Hepatocyte (in vitro differentiated cells): Measurements from ENCODE around the gene TEX48. TPM values are rescaled to one million over a fixed set of nuclear protein-coding genes. Genes with fewer than 3 reads are reported as not detected.

Experiments
- DNase-seq: peaks from one replicate; pipeline ENCODE4 v3.0.0-alpha.2; 2016; ENCODE audit warnings: low spot score
- H2AFZ ChIP-seq: fragments of 200-600 bp; sonication (generic); 2 replicates; pipeline ENCODE4 v1.6.0; 2016; ENCODE audit warnings: antibody characterized with exemption, mild to moderate bottlenecking
- H3K27ac ChIP-seq: fragments of 200-600 bp; sonication (generic); 2 replicates; pipeline ENCODE4 v1.5.1; 2016; ENCODE audit warnings: mild to moderate bottlenecking
- H3K27me3 ChIP-seq: fragments of 200-600 bp; sonication (generic); 2 replicates; pipeline ENCODE4 v1.6.1; 2016
- H3K36me3 ChIP-seq: fragments of 200-600 bp; sonication (generic); replicated peaks from 2 replicates; pipeline ENCODE4 v1.5.1; 2016; ENCODE audit warnings: low read depth; ENCODE audit not compliant: insufficient read depth
- H3K4me1 ChIP-seq: fragments of 200-600 bp; sonication (generic); 2 replicates; pipeline ENCODE4 v1.5.1; 2016; ENCODE audit warnings: mild to moderate bottlenecking, moderate library complexity; ENCODE audit not compliant: insufficient read depth
- H3K4me2 ChIP-seq: fragments of 200-600 bp; sonication (generic); 2 replicates; pipeline ENCODE4 v1.6.0; 2016
- H3K4me3 ChIP-seq: fragments of 200-600 bp; sonication (generic); 2 replicates; pipeline ENCODE4 v1.5.1; 2016; ENCODE audit warnings: mild to moderate bottlenecking
- H3K79me2 ChIP-seq: fragments of 200-600 bp; sonication (generic); 2 replicates; pipeline ENCODE4 v1.6.0; 2017; ENCODE audit warnings: mild to moderate bottlenecking
- H3K9me2 ChIP-seq: fragments of 200-600 bp; sonication (generic); replicated peaks from 2 replicates; pipeline ENCODE4 v1.6.0; 2017; ENCODE audit warnings: mild to moderate bottlenecking; ENCODE audit not compliant: insufficient read depth
- H3K9me3 ChIP-seq: fragments of 200-600 bp; sonication (generic); 2 replicates; pipeline ENCODE4 v1.5.1; 2016; ENCODE audit warnings: low read depth, mild to moderate bottlenecking
- H4K20me1 ChIP-seq: fragments of 200-600 bp; sonication (generic); 2 replicates; pipeline ENCODE4 v1.6.0; 2016; ENCODE audit warnings: mild to moderate bottlenecking; ENCODE audit not compliant: insufficient read depth, poor library complexity, severe bottlenecking
- CTCF ChIP-seq: fragments of 200-600 bp; sonication (generic); IDR thresholded peaks from 2 replicates; pipeline ENCODE4 v1.5.1; 2016; ENCODE audit warnings: antibody characterized with exemption, mild to moderate bottlenecking; ENCODE audit not compliant: poor library complexity
- EZH2 ChIP-seq: fragments of 200-600 bp; sonication (generic); IDR thresholded peaks from 2 replicates; pipeline ENCODE4 v1.6.1; 2016; ENCODE audit warnings: antibody characterized with exemption, mild to moderate bottlenecking, borderline replicate concordance
- EZH2phosphoT487 ChIP-seq: fragments of 200-600 bp; sonication (generic); IDR thresholded peaks from one replicate; pipeline ENCODE4 v1.6.1; 2018; ENCODE audit warnings: antibody characterized with exemption, mild to moderate bottlenecking, low read depth, moderate library complexity; ENCODE audit not compliant: unreplicated experiment, severe bottlenecking
- WGBS: methylation state at CpG from one replicate; pipeline ENCODE4 v1.1.6; 2016; ENCODE audit warnings: low lambda C conversion rate; ENCODE audit errors: missing lambda C conversion rate; 5-methylcytosine and 5-hydroxymethylcytosine counted together
- polyA plus RNA-seq: library from polyadenylated mRNA; unstranded; fragments of >200 nt; fragmentation: Nextera tagmentation; extraction: Ambion mirVana; gene quantifications from 2 replicates; pipeline ENCODE4 v1.2.1, GENCODE V29; 2016
- total RNA-seq: library from RNA; depleted of rRNA; stranded (reverse); fragments of >200 nt; gene quantifications from 2 replicates; pipeline ENCODE4 v1.2.3, GENCODE V29; 2014

Gene TEX48
- total and polyA plus RNA-seq, 2 experiments from 2014 or later, result not detected

DNA sequence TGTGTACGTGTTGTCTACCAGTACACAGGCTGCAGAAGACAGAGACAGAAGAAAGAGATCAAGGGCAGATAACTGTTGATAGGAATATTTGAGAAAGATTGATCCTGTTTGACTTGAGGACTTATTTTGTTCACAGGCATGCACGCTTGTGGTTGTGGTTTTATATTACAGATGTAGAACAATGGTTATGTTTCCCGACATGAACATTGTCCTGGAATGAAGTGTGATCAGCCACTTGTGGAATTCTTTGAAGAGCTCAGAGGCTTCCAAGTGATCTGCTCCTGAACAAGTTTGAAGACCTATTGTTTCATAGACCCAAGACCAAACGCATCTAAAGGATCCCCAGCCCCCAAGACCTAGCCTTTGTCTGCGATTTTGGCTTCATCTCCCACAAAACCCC, 38.1 kb downstream of the TEX48 start:
- no peak for DNase-seq
- H3K4me1 ChIP-seq, result no peaks in the 10 kb centered on the region
- no peaks in the 10 kb centered on the region for H3K9me3 ChIP-seq
- H3K27me3 ChIP-seq, result no peaks in the 10 kb centered on the region
- H3K79me2 ChIP-seq, result no peaks in the 10 kb centered on the region
- WGBS, result 91% methylated on average over 5 of the region's 5 CpGs
- no peak overlapping the region for H3K27ac ChIP-seq
- H2AFZ ChIP-seq, result no peak overlapping the region
- no peaks in the 10 kb centered on the region for H3K9me2 ChIP-seq
- H3K36me3 ChIP-seq, result no peaks in the 10 kb centered on the region
- no peaks in the 10 kb centered on the region for H4K20me1 ChIP-seq
- no peak overlapping the region for H3K4me2 ChIP-seq
- no peak overlapping the region for H3K4me3 ChIP-seq
- TF ChIP-seq EZH2 (no peak), CTCF (no peak), EZH2phosphoT487 (no peak)

DNA sequence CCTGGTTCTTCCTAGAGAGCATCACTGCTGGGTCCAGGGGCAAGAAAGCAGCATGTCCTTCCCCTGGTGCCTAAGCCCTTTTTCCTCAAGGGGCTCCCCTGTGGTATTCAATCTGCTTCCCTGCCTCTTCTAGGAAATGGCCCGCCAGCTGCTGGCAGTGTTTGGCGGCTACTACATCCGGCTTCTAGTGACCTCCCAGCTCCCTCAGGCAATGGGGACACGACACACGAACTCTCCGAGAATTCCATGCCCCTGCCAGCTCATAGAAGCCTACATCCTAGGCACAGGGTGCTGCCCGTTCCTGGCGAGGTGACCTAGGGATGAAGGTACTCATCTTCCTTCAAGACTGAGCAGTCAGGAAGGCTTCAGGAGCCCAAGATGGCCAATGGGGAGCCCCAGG, 39.0 kb downstream of the TEX48 start:
- Histone ChIP-seq H3K4me2 (no peak overlapping the region), H3K27ac (no peak overlapping the region), H2AFZ (no peak overlapping the region), H3K9me2 (no peaks in the 10 kb centered on the region), H3K4me3 (no peak overlapping the region), H3K4me1 (no peaks in the 10 kb centered on the region), H3K27me3 (no peaks in the 10 kb centered on the region), H3K36me3 (no peaks in the 10 kb centered on the region), H4K20me1 (no peaks in the 10 kb centered on the region), H3K9me3 (no peaks in the 10 kb centered on the region), H3K79me2 (no peaks in the 10 kb centered on the region)
- no peak for DNase-seq
- TF ChIP-seq EZH2phosphoT487 (no peak), EZH2 (no peak), CTCF (no peak)
- WGBS, result 95% methylated on average over 8 of the region's 8 CpGs

DNA sequence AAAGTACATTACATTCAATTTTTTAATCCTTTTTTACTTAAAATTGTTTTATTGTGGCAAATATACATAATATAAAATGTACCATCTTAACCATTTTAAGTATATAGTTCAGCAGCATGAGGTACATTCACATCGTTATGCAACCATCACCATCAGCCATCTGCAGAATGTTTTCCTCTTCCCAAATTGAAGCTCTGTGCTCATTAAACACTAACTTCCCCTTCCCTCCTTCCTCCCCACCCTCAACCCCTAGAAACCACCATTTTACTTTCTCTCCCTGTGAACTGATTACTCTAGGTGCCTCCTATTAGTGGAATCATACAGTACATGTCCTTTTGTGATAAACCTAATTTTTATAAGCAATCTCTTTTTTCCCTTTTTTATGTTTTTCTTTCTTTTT, 40.0 kb downstream of the TEX48 start:
- H2AFZ ChIP-seq, result no peak overlapping the region
- no peaks in the 10 kb centered on the region for H3K4me1 ChIP-seq
- no peak overlapping the region for H3K27ac ChIP-seq
- TF ChIP-seq EZH2phosphoT487 (no peak), CTCF (no peak), EZH2 (no peak)
- no peak for DNase-seq
- H3K79me2 ChIP-seq, result no peaks in the 10 kb centered on the region
- 86% methylated on average over 1 of the region's 1 CpG for WGBS
- no peaks in the 10 kb centered on the region for H3K9me3 ChIP-seq
- no peaks in the 10 kb centered on the region for H3K36me3 ChIP-seq
- no peaks in the 10 kb centered on the region for H4K20me1 ChIP-seq
- H3K27me3 ChIP-seq, result no peaks in the 10 kb centered on the region
- no peak overlapping the region for H3K4me2 ChIP-seq
- H3K4me3 ChIP-seq, result no peak overlapping the region
- H3K9me2 ChIP-seq, result no peaks in the 10 kb centered on the region

DNA sequence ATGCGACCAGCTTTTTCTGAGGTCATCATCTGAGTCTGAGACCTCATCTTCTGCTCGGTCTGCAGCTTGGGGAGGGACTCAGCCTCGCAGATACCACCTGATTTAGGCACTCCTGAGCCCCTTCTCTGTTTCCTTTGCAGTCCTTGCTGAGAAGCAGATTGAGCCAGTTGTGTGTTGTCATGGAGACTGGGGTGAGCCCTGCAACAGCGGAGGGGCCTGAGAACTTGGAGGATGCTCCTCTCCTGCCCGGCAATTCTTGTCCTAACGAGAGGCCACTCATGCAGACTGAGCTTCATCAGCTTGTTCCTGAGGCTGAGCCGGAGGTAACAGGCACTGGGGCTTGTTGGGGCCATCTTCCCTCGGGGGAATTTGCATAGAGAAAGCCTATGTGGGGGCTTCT, 43.6 kb downstream of the TEX48 start:
- H3K4me2 ChIP-seq, result no peak overlapping the region
- no peaks in the 10 kb centered on the region for H3K4me1 ChIP-seq
- no peak overlapping the region for H3K27ac ChIP-seq
- H3K36me3 ChIP-seq, result no peaks in the 10 kb centered on the region
- no peaks in the 10 kb centered on the region for H4K20me1 ChIP-seq
- no peak overlapping the region for H3K4me3 ChIP-seq
- H2AFZ ChIP-seq, result no peak overlapping the region
- TF ChIP-seq EZH2, result no peak
- TF ChIP-seq EZH2phosphoT487, result no peak
- no peak for TF ChIP-seq CTCF
- 96% methylated on average over 8 of the region's 8 CpGs for WGBS
- no peaks in the 10 kb centered on the region for H3K79me2 ChIP-seq
- DNase-seq, result no peak
- no peaks in the 10 kb centered on the region for H3K27me3 ChIP-seq
- no peaks in the 10 kb centered on the region for H3K9me3 ChIP-seq
- H3K9me2 ChIP-seq, result no peaks in the 10 kb centered on the region
